ENCODE measurements around the gene GGACT. TPM values are rescaled to one million over a fixed set of nuclear protein-coding genes. Genes with fewer than 3 reads are reported as not detected.

The GGACT gene
- total RNA-seq, 1 experiment from 2014 or later = 0.97 TPM

- H3K4me1 ChIP-seq = 0 out of 2 replicates have a peak, but pooled peaks cover 3% of the 10 kb centered on the region
- no peaks in the 10 kb centered on the region for H3K27me3 ChIP-seq
- no peak overlapping the region; the same call in 1 of the 2 replicates for H3K27ac ChIP-seq
- no peaks in the 10 kb centered on the region for H3K36me3 ChIP-seq
- no peak overlapping the region for H3K4me3 ChIP-seq
- H3K9me3 ChIP-seq (replicated peaks) = no peaks in the 10 kb centered on the region
- no peak for DNase-seq
Observed at GRCh38 chr13:100523411-100523810, 65.2 kb downstream of the GGACT start.

- peak overlapping the region; percentile 25; the same call in 1 of the 2 replicates for H3K27ac ChIP-seq
- H3K9me3 ChIP-seq (replicated peaks) = no peaks in the 10 kb centered on the region
- H3K27me3 ChIP-seq = no peaks in the 10 kb centered on the region
- DNase-seq = peak in 1 of 2 experiments; percentile 38
- no peaks in the 10 kb centered on the region for H3K36me3 ChIP-seq
- no peak overlapping the region for H3K4me3 ChIP-seq
- 0 out of 2 replicates have a peak, but pooled peaks cover 3% of the 10 kb centered on the region for H3K4me1 ChIP-seq
Observed at GRCh38 chr13:100522618-100523309, 65.8 kb downstream of the GGACT start.

GRCh38 chr13:100521851-100522617, 66.6 kb downstream of the GGACT start:
- no peaks in the 10 kb centered on the region for H3K9me3 ChIP-seq (replicated peaks)
- H3K36me3 ChIP-seq = no peaks in the 10 kb centered on the region
- 0 out of 2 replicates have a peak, but pooled peaks cover 3% of the 10 kb centered on the region for H3K4me1 ChIP-seq
- no peak overlapping the region for H3K4me3 ChIP-seq
- H3K27ac ChIP-seq = no peak overlapping the region
- H3K27me3 ChIP-seq = no peaks in the 10 kb centered on the region
- DNase-seq = no peak

- Histone ChIP-seq H3K36me3 (no peaks in the 10 kb centered on the region), H3K4me1 (0 out of 2 replicates have a peak, but pooled peaks cover 3% of the 10 kb centered on the region), H3K4me3 (no peak overlapping the region), H3K27me3 (no peaks in the 10 kb centered on the region), H3K27ac (no peak overlapping the region), H3K9me3 (replicated peaks) (no peaks in the 10 kb centered on the region)
- DNase-seq = no peak
Observed at GRCh38 chr13:100520936-100521850, 67.4 kb downstream of the GGACT start.

GRCh38 chr13:100519626-100520025, 69.0 kb downstream of the GGACT start:
- 0 out of 2 replicates have a peak, but pooled peaks cover 3% of the 10 kb centered on the region for H3K4me1 ChIP-seq
- H3K4me3 ChIP-seq = no peak overlapping the region
- no peak for DNase-seq
- no peaks in the 10 kb centered on the region for H3K36me3 ChIP-seq
- H3K27me3 ChIP-seq = no peaks in the 10 kb centered on the region
- H3K9me3 ChIP-seq (replicated peaks) = no peaks in the 10 kb centered on the region
- no peak overlapping the region for H3K27ac ChIP-seq

DNA sequence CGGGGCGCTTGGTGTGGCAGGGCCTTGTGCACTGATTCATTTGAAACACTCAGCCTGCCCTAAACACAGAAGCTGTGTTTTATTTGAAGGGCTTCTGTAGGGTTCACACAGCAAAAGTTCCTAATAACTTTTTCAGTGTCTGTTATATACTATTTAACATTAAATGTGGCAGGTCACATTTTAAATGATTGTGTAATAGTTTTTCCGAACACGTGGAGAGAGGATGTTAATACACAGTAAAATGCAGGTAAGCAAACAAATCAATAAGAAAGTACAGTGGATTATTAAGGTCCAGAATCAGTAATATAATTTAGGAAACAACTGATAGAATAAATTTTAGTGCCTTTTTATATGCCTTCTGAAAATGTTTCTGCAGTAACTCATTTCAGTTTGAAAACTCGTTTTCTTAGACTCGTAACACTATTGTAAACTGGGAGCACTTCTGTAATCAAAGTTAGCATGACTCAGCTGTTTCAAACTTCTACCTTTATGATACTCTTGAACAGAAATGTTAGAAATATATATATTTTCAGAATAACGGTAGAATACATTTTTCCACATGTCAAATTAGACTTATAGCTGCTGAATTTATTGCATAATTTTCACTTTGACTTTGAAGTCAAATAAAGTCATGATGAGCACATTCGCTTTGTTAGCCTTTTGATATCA, 70.1 kb downstream of the GGACT start:
- H3K9me3 ChIP-seq (replicated peaks) = no peaks in the 10 kb centered on the region
- no peak for DNase-seq

GRCh38 chr13:100517728-100518127, 70.9 kb downstream of the GGACT start:
- Histone ChIP-seq H3K4me1 (0 out of 2 replicates have a peak, but pooled peaks cover 2% of the 10 kb centered on the region), H3K27ac (no peak overlapping the region), H3K36me3 (no peaks in the 10 kb centered on the region), H3K27me3 (no peaks in the 10 kb centered on the region), H3K4me3 (no peak overlapping the region), H3K9me3 (replicated peaks) (no peaks in the 10 kb centered on the region)
- no peak for DNase-seq

More for the DNA sequence above, 70.1 kb downstream of the GGACT start:
- Histone ChIP-seq H3K4me1 (0 out of 2 replicates have a peak, but pooled peaks cover 3% of the 10 kb centered on the region), H3K36me3 (no peaks in the 10 kb centered on the region), H3K27me3 (no peaks in the 10 kb centered on the region), H3K4me3 (no peak overlapping the region), H3K27ac (no peak overlapping the region)

DNA sequence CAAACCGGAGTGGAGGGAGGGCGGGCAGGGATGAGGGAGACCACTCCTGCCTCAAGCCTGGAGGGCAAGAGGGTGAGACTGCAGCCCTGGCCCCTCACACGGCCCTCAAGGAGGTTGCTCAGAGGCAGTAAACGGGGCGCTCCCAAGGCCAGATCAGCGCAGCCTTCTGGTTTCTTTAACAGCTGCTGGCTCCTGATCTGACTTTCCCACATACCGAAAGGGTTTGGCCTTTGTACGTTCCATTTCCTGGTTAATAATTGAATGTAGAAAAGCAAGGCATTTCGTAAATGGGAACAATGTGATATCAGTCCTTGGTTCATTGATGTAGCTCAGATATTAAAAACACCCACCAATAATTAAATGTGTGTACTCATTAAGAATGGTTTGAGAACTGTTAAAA, 71.5 kb downstream of the GGACT start:
- no peaks in the 10 kb centered on the region for H3K27me3 ChIP-seq
- no peak for DNase-seq
- H3K27ac ChIP-seq = no peak overlapping the region
- no peak overlapping the region for H3K4me3 ChIP-seq
- no peaks in the 10 kb centered on the region for H3K9me3 ChIP-seq (replicated peaks)
- H3K4me1 ChIP-seq = no peaks in the 10 kb centered on the region
- H3K36me3 ChIP-seq = no peaks in the 10 kb centered on the region

DNA sequence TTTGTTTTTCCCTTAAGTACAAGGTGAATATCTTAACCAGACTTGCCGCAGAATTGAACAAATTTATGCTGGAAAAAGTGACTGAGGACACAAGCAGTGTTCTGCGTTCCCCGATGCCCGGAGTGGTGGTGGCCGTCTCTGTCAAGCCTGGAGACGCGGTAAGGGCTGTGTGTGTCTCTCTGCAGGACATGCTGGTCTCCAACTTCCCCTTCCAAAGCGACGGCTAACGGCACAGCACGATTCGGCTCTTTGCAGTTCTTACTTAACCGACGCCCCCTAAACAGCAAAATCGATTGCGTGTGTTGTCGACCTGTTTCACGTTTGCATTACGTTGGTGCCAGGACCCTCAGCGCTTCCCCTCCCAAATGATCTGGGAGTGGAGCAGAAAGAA, 73.2 kb downstream of the GGACT start:
- Histone ChIP-seq H3K4me1 (no peaks in the 10 kb centered on the region), H3K27me3 (no peaks in the 10 kb centered on the region), H3K9me3 (replicated peaks) (no peaks in the 10 kb centered on the region), H3K36me3 (no peaks in the 10 kb centered on the region), H3K27ac (no peak overlapping the region), H3K4me3 (no peak overlapping the region)
- DNase-seq = no peak

GRCh38 chr13:100514788-100515409, 73.7 kb downstream of the GGACT start:
- Histone ChIP-seq H3K4me3 (no peak overlapping the region), H3K36me3 (no peaks in the 10 kb centered on the region), H3K27ac (no peak overlapping the region), H3K4me1 (no peaks in the 10 kb centered on the region), H3K9me3 (replicated peaks) (no peaks in the 10 kb centered on the region), H3K27me3 (no peaks in the 10 kb centered on the region)
- peak; percentile 59 to 85 for DNase-seq

DNA sequence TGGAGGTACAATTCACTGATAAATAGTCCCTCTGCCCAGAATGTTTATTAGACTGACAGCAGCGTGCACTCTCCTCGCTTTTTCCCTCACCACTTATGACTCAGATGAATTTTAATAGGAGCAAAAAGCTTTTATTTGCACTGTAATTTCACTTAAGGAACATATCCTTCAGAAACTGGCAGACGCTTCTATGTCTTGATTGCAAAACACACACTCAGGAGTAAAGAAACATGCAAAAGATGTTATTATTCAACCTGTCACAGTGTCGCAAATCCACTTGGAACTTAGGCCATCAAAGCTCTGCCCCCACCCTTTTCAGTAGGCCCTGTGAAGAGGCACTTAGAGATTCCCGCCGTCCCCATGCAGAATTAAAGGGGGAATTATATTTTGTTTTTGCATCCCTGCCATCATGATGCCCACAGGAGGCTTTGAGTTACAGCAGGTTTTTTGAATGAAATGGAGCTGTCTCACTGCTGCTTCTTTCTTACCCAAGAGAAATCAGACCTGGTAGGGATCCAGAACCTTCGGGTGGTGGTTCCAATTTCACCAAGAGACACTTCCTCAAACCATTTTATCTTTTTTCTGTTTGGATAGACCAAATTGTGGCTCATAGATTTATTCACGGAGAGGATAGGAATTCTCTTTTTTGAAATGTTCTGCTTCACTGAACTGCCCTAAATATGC, 74.5 kb downstream of the GGACT start:
- H3K9me3 ChIP-seq (replicated peaks) = no peaks in the 10 kb centered on the region
- no peak for DNase-seq
- no peaks in the 10 kb centered on the region for H3K27me3 ChIP-seq
- H3K4me1 ChIP-seq = no peaks in the 10 kb centered on the region
- H3K36me3 ChIP-seq = no peaks in the 10 kb centered on the region
- no peak overlapping the region for H3K4me3 ChIP-seq
- no peak overlapping the region for H3K27ac ChIP-seq

- H3K36me3 ChIP-seq = no peaks in the 10 kb centered on the region
- no peak overlapping the region for H3K27ac ChIP-seq
- H3K27me3 ChIP-seq = no peaks in the 10 kb centered on the region
- no peaks in the 10 kb centered on the region for H3K4me1 ChIP-seq
- no peaks in the 10 kb centered on the region for H3K9me3 ChIP-seq (replicated peaks)
- DNase-seq = no peak
- no peak overlapping the region for H3K4me3 ChIP-seq
Observed at GRCh38 chr13:100513171-100513570, 75.4 kb downstream of the GGACT start.

DNA sequence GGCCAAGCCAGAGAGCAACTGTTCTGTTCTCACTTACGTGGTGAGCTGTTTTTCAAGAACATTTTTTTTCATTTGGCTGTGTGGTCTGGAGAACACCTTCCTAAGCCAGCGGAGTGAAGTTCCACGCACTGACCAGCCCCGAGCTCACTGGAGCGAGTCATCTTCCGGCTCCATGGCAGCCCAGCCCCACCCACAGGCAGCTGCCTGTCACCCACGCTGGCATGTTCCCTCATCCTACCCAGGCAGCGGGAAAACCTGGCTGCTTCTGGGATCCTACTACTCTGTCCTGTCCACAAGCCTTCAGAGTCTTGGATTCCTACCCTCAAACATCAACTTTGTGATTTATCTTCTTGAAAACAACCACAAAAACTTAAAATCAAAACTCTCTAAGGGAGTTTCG, 76.2 kb downstream of the GGACT start:
- peak; percentile 18 for DNase-seq
- Histone ChIP-seq H3K4me1 (no peaks in the 10 kb centered on the region), H3K27ac (no peak overlapping the region)

More for the DNA sequence above, 76.2 kb downstream of the GGACT start:
- H3K36me3 ChIP-seq = no peaks in the 10 kb centered on the region
- H3K27me3 ChIP-seq = no peaks in the 10 kb centered on the region
- H3K4me3 ChIP-seq = no peak overlapping the region
- no peaks in the 10 kb centered on the region for H3K9me3 ChIP-seq (replicated peaks)

Data from SJCRH30 (cell line).